Tibial nerve (tissue), 3 donors: ENCODE measurements around the gene CNDP1.

ENCODE experiments used
- CTCF ChIP-seq, 5 experiments: fragments of 200-600 bp in 3 of 5; fragments of 450-650 bp in 2 of 5; sonication (generic) in 3 of 5; IDR thresholded peaks; one replicate each; pipeline ENCODE4 v1.5.1; 2016 to 2019; ENCODE audit warnings: antibody characterized with exemption in 5 of 5, mild to moderate bottlenecking in 3 of 5, moderate library complexity in 2 of 5
- POLR2A ChIP-seq, 2 donors: fragments of 450-650 bp; IDR thresholded peaks; one replicate each; pipeline ENCODE4 v1.6.1; 2017; ENCODE audit warnings: antibody characterized with exemption in 2 of 2, mild to moderate bottlenecking in 2 of 2, moderate library complexity in 2 of 2

- no peak for TF ChIP-seq POLR2A (IDR thresholded peaks at IDR 0.05)
- no peak for TF ChIP-seq CTCF (IDR thresholded peaks at IDR 0.05)
Observed at GRCh38 chr18:74521068-74521725, 13.1 kb upstream of the CNDP1 start.
